ENCODE data around the gene ALDH9A1.

Gene ALDH9A1

GRCh38 chr1:165629151-165629550 lies 69.2 kb downstream of the ALDH9A1 start:
- Histone ChIP-seq H3K79me1 (ENCODE audit: low read length) (peaks cover 14% of the 10 kb centered on the region), H3K4me3 (ENCODE audit: low read depth, low read length) (no peak overlapping the region), H2BK120ac (ENCODE audit: insufficient read depth, low read length, poor library complexity) (no peak overlapping the region), H2BK12ac (ENCODE audit: low read length) (no peak overlapping the region), H3K23ac (ENCODE audit: low read length) (no peak overlapping the region), H3K9ac (ENCODE audit: low read length) (no peak overlapping the region), H2BK5ac (ENCODE audit: low read depth, low read length, poor library complexity) (no peak overlapping the region), H3K4me1 (ENCODE audit: control insufficient read depth in 1 of 2, insufficient read depth in 2 of 2, low read length in 2 of 2) (no peaks in the 10 kb centered on the region), H3K18ac (ENCODE audit: low read length) (no peak overlapping the region), H2AK5ac (ENCODE audit: low read length) (no peak overlapping the region), H3K36me3 (ENCODE audit: control insufficient read depth in 1 of 2, insufficient read depth in 2 of 2, low read length in 2 of 2) (no peaks in the 10 kb centered on the region), H3K9me3 (ENCODE audit: insufficient read depth, low read depth, low read length) (no peaks in the 10 kb centered on the region), H4K8ac (ENCODE audit: low read depth, low read length) (no peak overlapping the region), H4K91ac (ENCODE audit: low read depth, low read length) (no peak overlapping the region), H2AFZ (ENCODE audit: insufficient read depth, low read length, poor library complexity) (no peak overlapping the region), H3K27me3 (ENCODE audit: insufficient read depth, low read length) (no peaks in the 10 kb centered on the region), H3K4me2 (ENCODE audit: low read length) (no peak overlapping the region), H3K4ac (ENCODE audit: low read depth, low read length) (no peak overlapping the region), H3K14ac (ENCODE audit: low read length) (no peak overlapping the region), H4K12ac (ENCODE audit: low read depth, low read length) (no peak overlapping the region), H3K27ac (ENCODE audit: low read depth, low read length) (no peak overlapping the region), H3K79me2 (ENCODE audit: control insufficient read depth, insufficient read depth, low read length, poor library complexity) (peaks cover 10% of the 10 kb centered on the region)
- peak in 1 of 2 donors; percentile 50 for DNase-seq
- no CpG with 5 or more reads among the region's 3 CpGs for WGBS (ENCODE audit: extremely low coverage, insufficient coverage, insufficient read length)

- no peak overlapping the region for H4K12ac ChIP-seq (ENCODE audit: low read depth, low read length)
- H3K36me3 ChIP-seq (ENCODE audit: control insufficient read depth in 1 of 2, insufficient read depth in 2 of 2, low read length in 2 of 2): no peaks in the 10 kb centered on the region
- WGBS (ENCODE audit: extremely low coverage, insufficient coverage, insufficient read length): no CpG with 5 or more reads among the region's 6 CpGs
- H3K18ac ChIP-seq (ENCODE audit: low read length): no peak overlapping the region
- H3K79me1 ChIP-seq (ENCODE audit: low read length): peaks cover 14% of the 10 kb centered on the region
- no peak overlapping the region for H2BK120ac ChIP-seq (ENCODE audit: insufficient read depth, low read length, poor library complexity)
- no peak overlapping the region for H4K91ac ChIP-seq (ENCODE audit: low read depth, low read length)
- peaks cover 10% of the 10 kb centered on the region for H3K79me2 ChIP-seq (ENCODE audit: control insufficient read depth, insufficient read depth, low read length, poor library complexity)
- H2AK5ac ChIP-seq (ENCODE audit: low read length): no peak overlapping the region
- H3K23ac ChIP-seq (ENCODE audit: low read length): no peak overlapping the region
- H3K14ac ChIP-seq (ENCODE audit: low read length): no peak overlapping the region
- H2AFZ ChIP-seq (ENCODE audit: insufficient read depth, low read length, poor library complexity): no peak overlapping the region
- no peak overlapping the region for H3K27ac ChIP-seq (ENCODE audit: low read depth, low read length)
- H3K9ac ChIP-seq (ENCODE audit: low read length): no peak overlapping the region
- no peak overlapping the region for H3K4me3 ChIP-seq (ENCODE audit: low read depth, low read length)
- DNase-seq: no peak
- H3K27me3 ChIP-seq (ENCODE audit: insufficient read depth, low read length): no peaks in the 10 kb centered on the region
- no peak overlapping the region for H2BK12ac ChIP-seq (ENCODE audit: low read length)
- no peaks in the 10 kb centered on the region for H3K4me1 ChIP-seq (ENCODE audit: control insufficient read depth in 1 of 2, insufficient read depth in 2 of 2, low read length in 2 of 2)
- no peaks in the 10 kb centered on the region for H3K9me3 ChIP-seq (ENCODE audit: insufficient read depth, low read depth, low read length)
- H2BK5ac ChIP-seq (ENCODE audit: low read depth, low read length, poor library complexity): no peak overlapping the region
- no peak overlapping the region for H4K8ac ChIP-seq (ENCODE audit: low read depth, low read length)
- H3K4me2 ChIP-seq (ENCODE audit: low read length): no peak overlapping the region
- H3K4ac ChIP-seq (ENCODE audit: low read depth, low read length): no peak overlapping the region
Observed at GRCh38 chr1:165628147-165628822, 70.1 kb downstream of the ALDH9A1 start.

- Histone ChIP-seq H3K27ac (ENCODE audit: low read depth, low read length) (no peak overlapping the region), H4K91ac (ENCODE audit: low read depth, low read length) (no peak overlapping the region), H2BK12ac (ENCODE audit: low read length) (no peak overlapping the region), H3K79me2 (ENCODE audit: control insufficient read depth, insufficient read depth, low read length, poor library complexity) (no peaks in the 10 kb centered on the region), H3K14ac (ENCODE audit: low read length) (no peak overlapping the region), H3K79me1 (ENCODE audit: low read length) (no peaks in the 10 kb centered on the region), H2AK5ac (ENCODE audit: low read length) (no peak overlapping the region), H3K36me3 (ENCODE audit: control insufficient read depth in 1 of 2, insufficient read depth in 2 of 2, low read length in 2 of 2) (no peaks in the 10 kb centered on the region), H3K9ac (ENCODE audit: low read length) (no peak overlapping the region), H3K4ac (ENCODE audit: low read depth, low read length) (no peak overlapping the region), H2BK120ac (ENCODE audit: insufficient read depth, low read length, poor library complexity) (no peak overlapping the region), H3K23ac (ENCODE audit: low read length) (no peak overlapping the region), H3K4me1 (ENCODE audit: control insufficient read depth in 1 of 2, insufficient read depth in 2 of 2, low read length in 2 of 2) (no peaks in the 10 kb centered on the region), H3K4me3 (ENCODE audit: low read depth, low read length) (no peak overlapping the region), H3K27me3 (ENCODE audit: insufficient read depth, low read length) (no peaks in the 10 kb centered on the region), H3K9me3 (ENCODE audit: insufficient read depth, low read depth, low read length) (no peaks in the 10 kb centered on the region), H3K4me2 (ENCODE audit: low read length) (no peak overlapping the region), H2AFZ (ENCODE audit: insufficient read depth, low read length, poor library complexity) (no peak overlapping the region), H2BK5ac (ENCODE audit: low read depth, low read length, poor library complexity) (no peak overlapping the region), H4K8ac (ENCODE audit: low read depth, low read length) (no peak overlapping the region), H3K18ac (ENCODE audit: low read length) (no peak overlapping the region), H4K12ac (ENCODE audit: low read depth, low read length) (no peak overlapping the region)
- no peak for DNase-seq
- WGBS (ENCODE audit: extremely low coverage, insufficient coverage, insufficient read length): no CpG with 5 or more reads among the region's 4 CpGs
Observed at GRCh38 chr1:165624441-165624840, 73.9 kb downstream of the ALDH9A1 start.

GRCh38 chr1:165623624-165624023 lies 74.7 kb downstream of the ALDH9A1 start:
- Histone ChIP-seq H3K79me1 (ENCODE audit: low read length) (no peaks in the 10 kb centered on the region), H3K4me3 (ENCODE audit: low read depth, low read length) (no peak overlapping the region), H3K4ac (ENCODE audit: low read depth, low read length) (no peak overlapping the region), H3K9me3 (ENCODE audit: insufficient read depth, low read depth, low read length) (no peaks in the 10 kb centered on the region), H3K4me1 (ENCODE audit: control insufficient read depth in 1 of 2, insufficient read depth in 2 of 2, low read length in 2 of 2) (no peaks in the 10 kb centered on the region), H3K18ac (ENCODE audit: low read length) (no peak overlapping the region), H4K91ac (ENCODE audit: low read depth, low read length) (no peak overlapping the region), H3K9ac (ENCODE audit: low read length) (no peak overlapping the region), H3K79me2 (ENCODE audit: control insufficient read depth, insufficient read depth, low read length, poor library complexity) (no peaks in the 10 kb centered on the region), H3K23ac (ENCODE audit: low read length) (no peak overlapping the region), H2BK120ac (ENCODE audit: insufficient read depth, low read length, poor library complexity) (no peak overlapping the region), H4K12ac (ENCODE audit: low read depth, low read length) (no peak overlapping the region), H3K4me2 (ENCODE audit: low read length) (no peak overlapping the region), H3K14ac (ENCODE audit: low read length) (no peak overlapping the region), H3K36me3 (ENCODE audit: control insufficient read depth in 1 of 2, insufficient read depth in 2 of 2, low read length in 2 of 2) (no peaks in the 10 kb centered on the region), H4K8ac (ENCODE audit: low read depth, low read length) (no peak overlapping the region), H2BK12ac (ENCODE audit: low read length) (no peak overlapping the region), H2AK5ac (ENCODE audit: low read length) (no peak overlapping the region), H3K27ac (ENCODE audit: low read depth, low read length) (no peak overlapping the region), H3K27me3 (ENCODE audit: insufficient read depth, low read length) (no peaks in the 10 kb centered on the region), H2BK5ac (ENCODE audit: low read depth, low read length, poor library complexity) (no peak overlapping the region), H2AFZ (ENCODE audit: insufficient read depth, low read length, poor library complexity) (no peak overlapping the region)
- DNase-seq: no peak

All from trophoblast cell (in vitro differentiated cells and primary cell).